Measurements from ENCODE around the gene MED12L.

- TF ChIP-seq CTCF (IDR thresholded peaks at IDR 0.05) (no peak), POLR2A (IDR thresholded peaks at IDR 0.05) (no peak)
Measured at GRCh38 chr3:151407928-151408327, 322.5 kb downstream of the MED12L start.
